Calu3 (cell line): ENCODE data around the gene ECEL1. TPM values are rescaled to one million over a fixed set of nuclear protein-coding genes. Genes with fewer than 3 reads are reported as not detected.
"Not testable (repeated sequence)": the region's sequence is repeated elsewhere in the genome, so short reads cannot be mapped to it uniquely, and the experiment has no call there.

ENCODE experiments used
- BruUV-seq: library from RNA; stranded (reverse); fragments of 400-500 nt; replicated peaks from 2 replicates; lab custom pipeline; 2021; lab: Mats Ljungman, UMichigan
- CTCF ChIA-PET: fragments of 300-600 bp; sonication (Branson Sonifier 250); formaldehyde crosslinking; loops from one replicate; lab custom pipeline; 2022; ENCODE audit warnings: antibody characterized with exemption; lab: Charles Lee
- DNase-seq: peaks from one replicate; pipeline ENCODE4 v3.0.0; 2022
- H3K27ac Mint-ChIP-seq: one replicate; pipeline ENCODE4 v1.8.0; 2022; ENCODE audit warnings: mixed read lengths; ENCODE audit not compliant: unreplicated experiment
- H3K27me3 Mint-ChIP-seq: one replicate; pipeline ENCODE4 v1.8.0; 2022; ENCODE audit warnings: mixed read lengths; ENCODE audit not compliant: unreplicated experiment
- H3K36me3 Mint-ChIP-seq: one replicate; pipeline ENCODE4 v1.8.0; 2022; ENCODE audit warnings: mild to moderate bottlenecking, moderate library complexity, mixed read lengths; ENCODE audit not compliant: insufficient read depth, unreplicated experiment
- H3K4me1 Mint-ChIP-seq: one replicate; pipeline ENCODE4 v1.8.0; 2022; ENCODE audit warnings: mild to moderate bottlenecking, low read depth, mixed read lengths; ENCODE audit not compliant: unreplicated experiment
- H3K4me3 Mint-ChIP-seq: one replicate; pipeline ENCODE4 v1.8.0; 2022; ENCODE audit warnings: mild to moderate bottlenecking, low read depth, moderate library complexity, mixed read lengths; ENCODE audit not compliant: unreplicated experiment
- H3K9me3 Mint-ChIP-seq: one replicate; pipeline ENCODE4 v1.8.0; 2022; ENCODE audit warnings: low read depth, mixed read lengths; ENCODE audit not compliant: unreplicated experiment
- CTCF ChIP-seq: fragments of 200-600 bp; IDR thresholded peaks from one replicate; pipeline ENCODE4 v1.8.0; 2022; ENCODE audit warnings: antibody characterized with exemption; ENCODE audit not compliant: unreplicated experiment
- intact Hi-C: fragments of 100-400 bp; cut with micrococcal nuclease; formaldehyde crosslinking; loops from one replicate; pipeline ENCODE4 v1.10.0; 2022; ENCODE audit not compliant: unreplicated experiment
- total RNA-seq: library from RNA; stranded (reverse); gene quantifications from 2 replicates; pipeline ENCODE4 v1.2.3, GENCODE V29; 2022

Gene ECEL1
- total RNA-seq, 1 experiment from 2014 or later = not detected

GRCh38 chr2:232444409-232445148 lies 43.1 kb downstream of the ECEL1 start:
- no peaks in the 10 kb centered on the region for H3K9me3 Mint-ChIP-seq
- H3K4me1 Mint-ChIP-seq = no peaks in the 10 kb centered on the region
- CTCF ChIA-PET = interaction anchor here (0.5 to 1.0 kb wide), 2 partner anchors 79 to 81 kb away, joined by 3 to 4 read pairs; no protein-coding TSS in a partner anchor
- peak; percentile 61 for TF ChIP-seq CTCF
- intact Hi-C loops = loop anchor here (5.0 kb wide), 1 partner anchor 97 kb away; no protein-coding TSS in a partner anchor
- peaks cover 19% of the 10 kb centered on the region for H3K27me3 Mint-ChIP-seq
- DNase-seq = peak; percentile 76
- H3K36me3 Mint-ChIP-seq = no peaks in the 10 kb centered on the region
- H3K27ac Mint-ChIP-seq = no peak overlapping the region
- BruUV-seq = no TSS peak
- H3K4me3 Mint-ChIP-seq = no peak overlapping the region

- CTCF ChIA-PET = interaction anchor here (1.0 kb wide), 1 partner anchor 79 kb away, joined by 3 read pairs; no protein-coding TSS in a partner anchor
- not testable (repeated sequence) for BruUV-seq, H3K27ac Mint-ChIP-seq, H3K4me1 Mint-ChIP-seq, H3K9me3 Mint-ChIP-seq, DNase-seq, H3K4me3 Mint-ChIP-seq, H3K36me3 Mint-ChIP-seq
- peaks cover 16% of the 10 kb centered on the region for H3K27me3 Mint-ChIP-seq
- intact Hi-C loops = loop anchor here (5.0 kb wide), 1 partner anchor 97 kb away; no protein-coding TSS in a partner anchor
Measured at GRCh38 chr2:232443669-232444408, 43.8 kb downstream of the ECEL1 start.

- H3K36me3 Mint-ChIP-seq, H3K27ac Mint-ChIP-seq, DNase-seq, H3K9me3 Mint-ChIP-seq, H3K4me1 Mint-ChIP-seq, BruUV-seq, H3K4me3 Mint-ChIP-seq, CTCF ChIA-PET: not testable (repeated sequence)
- peaks cover 16% of the 10 kb centered on the region for H3K27me3 Mint-ChIP-seq
- intact Hi-C loops = loop anchor here (5.0 kb wide), 1 partner anchor 96 kb away; no protein-coding TSS in a partner anchor
Measured at GRCh38 chr2:232443047-232443446, 44.6 kb downstream of the ECEL1 start.

GRCh38 chr2:232442431-232442830 lies 45.2 kb downstream of the ECEL1 start:
- intact Hi-C loops = loop anchor here (5.0 kb wide), 1 partner anchor 95 kb away; no protein-coding TSS in a partner anchor
- H3K27me3 Mint-ChIP-seq = peaks cover 16% of the 10 kb centered on the region
- DNase-seq, H3K4me1 Mint-ChIP-seq, CTCF ChIA-PET, H3K4me3 Mint-ChIP-seq, H3K27ac Mint-ChIP-seq, BruUV-seq, H3K36me3 Mint-ChIP-seq, H3K9me3 Mint-ChIP-seq: not testable (repeated sequence)

- CTCF ChIA-PET, H3K36me3 Mint-ChIP-seq, H3K27ac Mint-ChIP-seq, DNase-seq, BruUV-seq, H3K9me3 Mint-ChIP-seq, H3K4me3 Mint-ChIP-seq, H3K4me1 Mint-ChIP-seq: not testable (repeated sequence)
- H3K27me3 Mint-ChIP-seq = peaks cover 16% of the 10 kb centered on the region
- intact Hi-C loops = loop anchor here (2.0 to 5.0 kb wide), 2 partner anchors 95 to 535 kb away; no protein-coding TSS in a partner anchor
Measured at GRCh38 chr2:232441922-232442321, 45.7 kb downstream of the ECEL1 start.

- Mint-ChIP-seq H3K4me1 (no peaks in the 10 kb centered on the region), H3K27ac (no peak overlapping the region), H3K27me3 (peaks cover 16% of the 10 kb centered on the region), H3K4me3 (no peak overlapping the region), H3K36me3 (no peaks in the 10 kb centered on the region), H3K9me3 (no peaks in the 10 kb centered on the region)
- TF ChIP-seq CTCF = no peak
- BruUV-seq = no TSS peak
- CTCF ChIA-PET = no interaction called here
- intact Hi-C loops = loop anchor here (2.0 to 5.0 kb wide), 2 partner anchors 94 to 534 kb away; no protein-coding TSS in a partner anchor
- DNase-seq = no peak
Measured at GRCh38 chr2:232441147-232441651, 46.4 kb downstream of the ECEL1 start.
